HepG2 (cell line): ENCODE results near the gene STX7. TPM values are rescaled to one million over a fixed set of nuclear protein-coding genes. Genes with fewer than 3 reads are reported as not detected.

ENCODE experiments used
- ATAC-seq: fragments of 200-7000 bp; cut with Tn5 transposase; 3 replicates; pipeline ENCODE4 v1.9.1; 2020; ENCODE audit warnings: mild to moderate bottlenecking, moderate library complexity
- BruUV-seq: library from RNA; stranded (reverse); fragments of 400-500 nt; replicated peaks from 2 replicates; lab custom pipeline; 2021; lab: Mats Ljungman, UMichigan
- CTCF ChIA-PET: fragments of 300-600 bp; formaldehyde crosslinking; extraction: SDS; loops from one replicate; lab custom pipeline; 2021; ENCODE audit warnings: low total read pairs, inconsistent platforms, low intra/inter-chr PET ratio; lab: Yijun Ruan, JAX
- POLR2A ChIA-PET: fragments of 350-600 bp; sonication (Branson Sonifier 250); formaldehyde crosslinking; loops from one replicate; lab custom pipeline; 2020; ENCODE audit warnings: antibody characterized with exemption, inconsistent platforms; lab: Yijun Ruan, JAX
- DNase-seq: peaks from one replicate; pipeline ENCODE4 v3.0.0-alpha.2; 2015; ENCODE audit warnings: low spot score
- FAIRE-seq: peaks from 3 replicates; lab custom pipeline; 2011; peaks lifted over from hg19 to GRCh38; lab: Jason Lieb, UNC
- H2AFZ ChIP-seq: one replicate; pipeline ENCODE4 v1.6.1; 2011; ENCODE audit warnings: low read length, inconsistent platforms
- H3K27ac ChIP-seq: fragments of 300-600 bp; 3 replicates; pipeline ENCODE4 v1.8.0; 2011; ENCODE audit warnings: mixed run types, mild to moderate bottlenecking, mixed read lengths, low read length, inconsistent platforms; ENCODE audit not compliant: insufficient read depth; ENCODE audit errors: extremely low read length
- H3K27me3 ChIP-seq, 2 experiments: fragments of 200-600 bp in 1 of 2; 2 replicates in 1 of 2; 3 replicates in 1 of 2; pipeline versions ENCODE4 v1.6.0 to v1.8.0; 2011; ENCODE audit warnings: low read length in 2 of 2, mild to moderate bottlenecking in 2 of 2, moderate library complexity in 2 of 2, inconsistent platforms in 1 of 2; ENCODE audit not compliant: insufficient read depth in 2 of 2, control insufficient read depth in 1 of 2
- H3K36me3 ChIP-seq, 2 experiments: fragments of 200-600 bp in 1 of 2; replicated peaks in 1 of 2; 2 replicates in 1 of 2; 3 replicates in 1 of 2; pipeline versions ENCODE4 v1.5.1 to v1.8.0; 2011; ENCODE audit warnings: low read length in 2 of 2, inconsistent platforms in 1 of 2; ENCODE audit not compliant: insufficient read depth in 2 of 2, control insufficient read depth in 1 of 2
- H3K4me1 ChIP-seq: 2 replicates; pipeline ENCODE4 v1.5.1; 2012; ENCODE audit warnings: low read length, inconsistent platforms; ENCODE audit not compliant: insufficient read depth
- H3K4me2 ChIP-seq: 2 replicates; pipeline ENCODE4 v1.6.0; 2011; ENCODE audit warnings: low read depth, low read length, inconsistent platforms
- H3K4me3 ChIP-seq, 3 experiments: fragments of 200-600 bp in 1 of 3; sonication (generic), shearing (Covaris generic) in 1 of 3; replicated peaks in 1 of 3; 2 replicates each; pipeline ENCODE4 v1.5.1; 2011 to 2016; ENCODE audit warnings: low read length in 3 of 3, inconsistent platforms in 2 of 3, low read depth in 2 of 3, mild to moderate bottlenecking in 2 of 3, control low read depth in 1 of 3, mixed read lengths in 1 of 3; ENCODE audit not compliant: insufficient read depth in 1 of 3
- H3K79me2 ChIP-seq: one replicate; pipeline ENCODE4 v1.6.1; 2011; ENCODE audit warnings: low read length, inconsistent platforms; ENCODE audit not compliant: insufficient read depth
- H3K9ac ChIP-seq: 2 replicates; pipeline ENCODE4 v1.6.0; 2011; ENCODE audit warnings: mild to moderate bottlenecking, low read depth, low read length, inconsistent platforms; ENCODE audit not compliant: insufficient read depth
- H3K9me3 ChIP-seq: 2 replicates; pipeline ENCODE4 v1.5.1; 2012; ENCODE audit warnings: mild to moderate bottlenecking, low read length
- H4K20me1 ChIP-seq: 2 replicates; pipeline ENCODE4 v1.6.0; 2011; ENCODE audit warnings: inconsistent platforms, mild to moderate bottlenecking, low read length, moderate library complexity; ENCODE audit not compliant: insufficient read depth
- ZNF609 ChIP-seq: sonication (generic); formaldehyde crosslinking; IDR thresholded peaks from 2 replicates; pipeline ENCODE4 v1.4.0; 2020; ENCODE audit warnings: mild to moderate bottlenecking, missing genetic modification reagents, borderline replicate concordance
- WGBS: methylation state at CpG from one replicate; pipeline ENCODE4 v1.1.6; 2017; ENCODE audit warnings: low lambda C conversion rate; 5-methylcytosine and 5-hydroxymethylcytosine counted together
- in situ Hi-C: cut with HindIII; loops from 2 replicates; pipeline ENCODE4 v1.10.0; 2017; ENCODE audit warnings: low pct_unique_long_range_greater_than_20kb; ENCODE audit not compliant: extremely low pct_ligation_motif_present
- intact Hi-C: fragments of 100-400 bp; cut with micrococcal nuclease; formaldehyde crosslinking; loops from one replicate; pipeline ENCODE4 v1.10.0; 2022; ENCODE audit not compliant: unreplicated experiment
- polyA plus RNA-seq, 8 experiments: library from polyadenylated mRNA; depleted of rRNA in 3 of 8; stranded (reverse) in 7 of 8; unstranded in 1 of 8; fragments of >200 nt; fragmentation: Illumina TruSeq in 4 of 8; extraction: Trizol in 4 of 8; gene quantifications; 2 replicates each; pipeline versions ENCODE4 v1.2.1 to v1.2.3, GENCODE V29; 2011 to 2016; ENCODE audit warnings: low read depth in 4 of 8, missing spikeins in 1 of 8, mixed read lengths in 1 of 8; ENCODE audit not compliant: insufficient read depth in 1 of 8
- total RNA-seq, 5 experiments: library from RNA; depleted of rRNA; stranded (reverse); fragments of >200 nt; fragmentation: Illumina TruSeq; extraction: Trizol; gene quantifications; 2 replicates each; pipeline ENCODE4 v1.2.3, GENCODE V29; 2016; ENCODE audit warnings: low read depth in 1 of 5

STX7 gene
- total and polyA plus RNA-seq, 2 of the 13 experiments (the other 11 are each of a cell fraction or from before 2014, with no cell fraction given), result 28.0 to 34.7 TPM

- no peak overlapping the region for H2AFZ ChIP-seq
- POLR2A ChIA-PET, result no interaction called here
- FAIRE-seq (no peak), DNase-seq (no peak)
- no peak overlapping the region for H3K9ac ChIP-seq
- no TSS peak for BruUV-seq
- H3K36me3 ChIP-seq, result peaks cover 3 to 10% of the 10 kb centered on the region in 2 experiments; a peak in 4 of 5 replicates
- in situ Hi-C loops, result no loop called here
- no peak overlapping the region for H3K4me3 ChIP-seq
- CTCF ChIA-PET, result no interaction called here
- TF ChIP-seq ZNF609 (CRISPR knock-in tag), result no peak
- TF ChIP-seq, all 625 proteins: peak for 0
- Histone ChIP-seq H3K27ac (no peak overlapping the region), H3K4me2 (no peak overlapping the region), H4K20me1 (0 out of 2 replicates have a peak, but pooled peaks cover 3% of the 10 kb centered on the region), H3K9me3 (no peaks in the 10 kb centered on the region), H3K4me1 (no peaks in the 10 kb centered on the region), H3K79me2 (peaks cover 3% of the 10 kb centered on the region), H3K27me3 (no peaks in the 10 kb centered on the region)
- 96% methylated on average over 5 of the region's 5 CpGs for WGBS
- intact Hi-C loops, result no loop called here
- ATAC-seq, result no peak
Measured at GRCh38 chr6:132491303-132491702, 21.6 kb downstream of the STX7 start.
